Measurements from ENCODE around the gene SLC30A9. TPM values are rescaled to one million over a fixed set of nuclear protein-coding genes. Genes with fewer than 3 reads are reported as not detected.

Gene SLC30A9
- total and polyA plus RNA-seq, 10 of the 15 experiments (the other 5 are each of a cell fraction or from before 2014, with no cell fraction given), result 12.1 to 75.9 (median 46.6) TPM

DNA sequence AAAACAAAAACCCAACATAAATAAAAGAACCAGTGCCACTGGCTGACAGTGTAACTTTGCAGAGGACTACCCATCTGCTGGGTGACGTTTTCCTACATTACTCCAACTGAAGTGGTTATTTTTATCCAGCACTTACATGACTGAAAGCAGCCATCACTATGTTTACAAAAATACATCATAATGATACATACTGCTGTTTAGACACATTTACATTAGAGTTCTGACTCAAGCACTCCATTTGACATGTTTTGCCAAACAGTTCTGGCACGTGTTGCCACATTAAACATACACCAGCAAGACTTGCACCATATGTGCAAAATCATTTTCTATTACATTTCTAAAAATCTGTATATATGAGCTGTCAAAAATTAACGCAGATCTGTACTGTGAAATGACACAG, 122.5 kb downstream of the SLC30A9 start:
- BruUV-seq (replicated peaks), result no TSS peak
- in situ Hi-C loops (cut with MboI) (no loop called here), intact Hi-C loops (cut with micrococcal nuclease; ENCODE audit: unreplicated experiment) (no loop called here)
- no peak for TF ChIP-seq MEF2A (IDR thresholded peaks at IDR 0.05; ENCODE audit: insufficient read depth, low read depth, low read length)
- TF ChIP-seq, protein P1, sequence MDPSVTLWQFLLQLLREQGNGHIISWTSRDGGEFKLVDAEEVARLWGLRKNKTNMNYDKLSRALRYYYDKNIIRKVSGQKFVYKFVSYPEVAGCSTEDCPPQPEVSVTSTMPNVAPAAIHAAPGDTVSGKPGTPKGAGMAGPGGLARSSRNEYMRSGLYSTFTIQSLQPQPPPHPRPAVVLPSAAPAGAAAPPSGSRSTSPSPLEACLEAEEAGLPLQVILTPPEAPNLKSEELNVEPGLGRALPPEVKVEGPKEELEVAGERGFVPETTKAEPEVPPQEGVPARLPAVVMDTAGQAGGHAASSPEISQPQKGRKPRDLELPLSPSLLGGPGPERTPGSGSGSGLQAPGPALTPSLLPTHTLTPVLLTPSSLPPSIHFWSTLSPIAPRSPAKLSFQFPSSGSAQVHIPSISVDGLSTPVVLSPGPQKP (IDR thresholded peaks at IDR 0.05; ENCODE audit: low read depth, low read length), result no peak
- no peak for TF ChIP-seq POLR2AphosphoS2 (IDR thresholded peaks at IDR 0.05; ENCODE audit: low read depth, low read length)
- TF ChIP-seq, protein P2, sequence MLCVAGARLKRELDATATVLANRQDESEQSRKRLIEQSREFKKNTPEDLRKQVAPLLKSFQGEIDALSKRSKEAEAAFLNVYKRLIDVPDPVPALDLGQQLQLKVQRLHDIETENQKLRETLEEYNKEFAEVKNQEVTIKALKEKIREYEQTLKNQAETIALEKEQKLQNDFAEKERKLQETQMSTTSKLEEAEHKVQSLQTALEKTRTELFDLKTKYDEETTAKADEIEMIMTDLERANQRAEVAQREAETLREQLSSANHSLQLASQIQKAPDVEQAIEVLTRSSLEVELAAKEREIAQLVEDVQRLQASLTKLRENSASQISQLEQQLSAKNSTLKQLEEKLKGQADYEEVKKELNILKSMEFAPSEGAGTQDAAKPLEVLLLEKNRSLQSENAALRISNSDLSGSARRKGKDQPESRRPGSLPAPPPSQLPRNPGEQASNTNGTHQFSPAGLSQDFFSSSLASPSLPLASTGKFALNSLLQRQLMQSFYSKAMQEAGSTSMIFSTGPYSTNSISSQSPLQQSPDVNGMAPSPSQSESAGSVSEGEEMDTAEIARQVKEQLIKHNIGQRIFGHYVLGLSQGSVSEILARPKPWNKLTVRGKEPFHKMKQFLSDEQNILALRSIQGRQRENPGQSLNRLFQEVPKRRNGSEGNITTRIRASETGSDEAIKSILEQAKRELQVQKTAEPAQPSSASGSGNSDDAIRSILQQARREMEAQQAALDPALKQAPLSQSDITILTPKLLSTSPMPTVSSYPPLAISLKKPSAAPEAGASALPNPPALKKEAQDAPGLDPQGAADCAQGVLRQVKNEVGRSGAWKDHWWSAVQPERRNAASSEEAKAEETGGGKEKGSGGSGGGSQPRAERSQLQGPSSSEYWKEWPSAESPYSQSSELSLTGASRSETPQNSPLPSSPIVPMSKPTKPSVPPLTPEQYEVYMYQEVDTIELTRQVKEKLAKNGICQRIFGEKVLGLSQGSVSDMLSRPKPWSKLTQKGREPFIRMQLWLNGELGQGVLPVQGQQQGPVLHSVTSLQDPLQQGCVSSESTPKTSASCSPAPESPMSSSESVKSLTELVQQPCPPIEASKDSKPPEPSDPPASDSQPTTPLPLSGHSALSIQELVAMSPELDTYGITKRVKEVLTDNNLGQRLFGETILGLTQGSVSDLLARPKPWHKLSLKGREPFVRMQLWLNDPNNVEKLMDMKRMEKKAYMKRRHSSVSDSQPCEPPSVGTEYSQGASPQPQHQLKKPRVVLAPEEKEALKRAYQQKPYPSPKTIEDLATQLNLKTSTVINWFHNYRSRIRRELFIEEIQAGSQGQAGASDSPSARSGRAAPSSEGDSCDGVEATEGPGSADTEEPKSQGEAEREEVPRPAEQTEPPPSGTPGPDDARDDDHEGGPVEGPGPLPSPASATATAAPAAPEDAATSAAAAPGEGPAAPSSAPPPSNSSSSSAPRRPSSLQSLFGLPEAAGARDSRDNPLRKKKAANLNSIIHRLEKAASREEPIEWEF (IDR thresholded peaks at IDR 0.05; ENCODE audit: insufficient replicate concordance, low read depth, low read length), result no peak
- TF ChIP-seq KDM1A (IDR thresholded peaks at IDR 0.05; ENCODE audit: borderline replicate concordance), result no peak
- no peak for TF ChIP-seq MTA2 (IDR thresholded peaks at IDR 0.05; ENCODE audit: low read depth)
- TF ChIP-seq ATF7 (IDR thresholded peaks at IDR 0.05; ENCODE audit: low read depth), result no peak
- TF ChIP-seq ESRRA (IDR thresholded peaks at IDR 0.05; ENCODE audit: low read length), result no peak
- no peak for TF ChIP-seq NR2F1 (conservative IDR thresholded peaks at IDR 0.05)
- TF ChIP-seq GATAD2B (conservative IDR thresholded peaks at IDR 0.05; ENCODE audit: low read depth), result no peak
- no peak for TF ChIP-seq ZNF384 (IDR thresholded peaks at IDR 0.05; ENCODE audit: borderline replicate concordance, low read depth, low read length)
- TF ChIP-seq BCL11A (IDR thresholded peaks at IDR 0.05; ENCODE audit: low read depth, low read length), result no peak
- ChIA-PET SMC1A (ENCODE audit: uncharacterized antibody, unreplicated experiment) (interaction anchor here (1.7 kb wide), 1 partner anchor 14 kb away, joined by 4 read pairs; no protein-coding TSS in a partner anchor), CTCF (interaction anchor here (0.9 kb wide), 1 partner anchor 26 kb away, joined by 3 read pairs; no protein-coding TSS in a partner anchor), RAD21 (ENCODE audit: unreplicated experiment) (no interaction called here), POLR2A (no interaction called here)
- no peak overlapping the region for H3K4me2 ChIP-seq (ENCODE audit: control insufficient read depth, insufficient read depth)
- DNase-seq (ENCODE audit: low read depth, low spot score) (no peak), ATAC-seq (no peak), FAIRE-seq (no peak)
- H3K9ac ChIP-seq (ENCODE audit: control insufficient read depth, insufficient read depth, low read length), result no peak overlapping the region
- H3K4me1 ChIP-seq (ENCODE audit: control insufficient read depth, insufficient read depth, low read length), result no peaks in the 10 kb centered on the region
- no peaks in the 10 kb centered on the region for H3K27me3 ChIP-seq (replicated peaks in 1 of 2; ENCODE audit: control insufficient read depth in 2 of 2, insufficient read depth in 2 of 2, low read length in 1 of 2)
- no peaks in the 10 kb centered on the region for H3K9me3 ChIP-seq (replicated peaks; ENCODE audit: control insufficient read depth, insufficient read depth, low read length)
- H3K27ac ChIP-seq (ENCODE audit: control insufficient read depth, insufficient read depth), result no peak overlapping the region
- no peaks in the 10 kb centered on the region for H3K79me2 ChIP-seq (ENCODE audit: control insufficient read depth, insufficient read depth, low read length)
- H3K36me3 ChIP-seq (ENCODE audit: control insufficient read depth in 2 of 2, insufficient read depth in 2 of 2, low read length in 1 of 2), result no peaks in the 10 kb centered on the region
- no peak overlapping the region for H3K4me3 ChIP-seq
- WGBS (ENCODE audit: insufficient coverage, insufficient replicate concordance, low lambda C conversion rate, missing lambda C conversion rate), result 20% methylated on average over 3 of the region's 3 CpGs
- H4K20me1 ChIP-seq (ENCODE audit: control insufficient read depth, insufficient read depth), result no peaks in the 10 kb centered on the region
- no peak overlapping the region for H2AFZ ChIP-seq (ENCODE audit: control insufficient read depth, low read depth, low read length)
